ENCODE results near the gene RCSD1. TPM values are rescaled to one million over a fixed set of nuclear protein-coding genes. Genes with fewer than 3 reads are reported as not detected.

Gene RCSD1
- total and polyA plus RNA-seq, 2 of the 4 experiments (the other 2 are of a cell fraction), result 0.03 TPM; not detected in 1

- Histone ChIP-seq H3K27me3 (ENCODE audit: control insufficient read depth, insufficient read depth, low read length) (peaks cover 20% of the 10 kb centered on the region), H2AK5ac (ENCODE audit: low read depth, low read length) (no peak overlapping the region), H4K5ac (ENCODE audit: low read depth, low read length) (no peak overlapping the region), H3K27ac (ENCODE audit: insufficient read depth, low read length) (no peak overlapping the region), H3K9me3 (ENCODE audit: control insufficient read depth, insufficient read depth, low read length) (no peaks in the 10 kb centered on the region), H3K36me3 (ENCODE audit: control insufficient read depth, insufficient read depth, low read length) (no peaks in the 10 kb centered on the region), H3K14ac (replicated peaks; ENCODE audit: low read depth, low read length) (no peak overlapping the region), H4K91ac (ENCODE audit: insufficient read depth, low read depth, low read length) (no peak overlapping the region), H3K4me1 (ENCODE audit: control insufficient read depth, insufficient read depth, low read length) (no peaks in the 10 kb centered on the region), H3K18ac (ENCODE audit: low read depth, low read length) (no peak overlapping the region), H2BK5ac (ENCODE audit: low read depth, low read length, poor library complexity, severe bottlenecking) (no peak overlapping the region), H3K4ac (ENCODE audit: low read depth, low read length) (no peak overlapping the region), H3K9me1 (ENCODE audit: insufficient read depth, low read length) (no peaks in the 10 kb centered on the region), H4K8ac (ENCODE audit: low read depth in 2 of 2, low read length in 2 of 2) (no peak overlapping the region), H2BK120ac (ENCODE audit: low read depth, low read length) (no peak overlapping the region), H3K4me2 (ENCODE audit: low read depth, low read length) (no peak overlapping the region), H3K79me1 (ENCODE audit: low read depth in 1 of 2, low read length in 2 of 2) (no peaks in the 10 kb centered on the region), H3K56ac (ENCODE audit: extremely low read depth, insufficient read depth, low read length) (no peak overlapping the region), H4K20me1 (ENCODE audit: insufficient read depth, low read length) (no peaks in the 10 kb centered on the region), H3K23ac (ENCODE audit: low read depth, low read length) (no peak overlapping the region), H3K9ac (ENCODE audit: low read depth, low read length) (no peak overlapping the region), H2BK20ac (ENCODE audit: low read depth, low read length) (no peak overlapping the region), H2BK15ac (ENCODE audit: low read depth, low read length) (no peak overlapping the region), H2AFZ (replicated peaks; ENCODE audit: low read length, poor library complexity) (no peak overlapping the region), H3K4me3 (ENCODE audit: insufficient read depth, low read depth, low read length) (no peak overlapping the region), H2AK9ac (replicated peaks; ENCODE audit: low read depth, low read length, poor library complexity) (no peak overlapping the region)
- in situ Hi-C loops (cut with MboI; ENCODE audit: low sequenced_read_pairs), result no loop called here
- POLR2A ChIA-PET (ENCODE audit: unreplicated experiment), result interaction anchor here (0.6 to 0.7 kb wide), 2 partner anchors 486 to 1186 kb away, joined by 10 to 12 read pairs; no protein-coding TSS in a partner anchor
- TF ChIP-seq BHLHE40 (IDR thresholded peaks at IDR 0.05; ENCODE audit: low read depth, low read length), result no peak
- TF ChIP-seq SMC3 (IDR thresholded peaks at IDR 0.05; ENCODE audit: low read depth, low read length), result no peak
- no peak for TF ChIP-seq ELK1 (IDR thresholded peaks at IDR 0.05; ENCODE audit: borderline replicate concordance, low read depth, low read length)
- no peak for TF ChIP-seq NFE2L2 (IDR thresholded peaks at IDR 0.05; ENCODE audit: low read depth, low read length)
- no peak for TF ChIP-seq CTCF (conservative IDR thresholded peaks at IDR 0.05; ENCODE audit: low read depth, low read length)
- TF ChIP-seq RFX5 (IDR thresholded peaks at IDR 0.05; ENCODE audit: low read depth, low read length), result no peak
- TF ChIP-seq RAD21 (IDR thresholded peaks at IDR 0.05; ENCODE audit: low read length), result no peak
- TF ChIP-seq CHD1 (IDR thresholded peaks at IDR 0.05; ENCODE audit: low read depth, low read length), result no peak
- 60% methylated on average over 7 of the region's 15 CpGs; no CpG with 5 or more reads in 1 of the 2 experiments for WGBS, 2 experiments (ENCODE audit: extremely low coverage in 2 of 2, insufficient read length in 1 of 2)
- dilution Hi-C loops (cut with HindIII; ENCODE audit: low sequenced_read_pairs, unreplicated experiment), result no loop called here
- CTCF ChIA-PET, result no interaction called here
- no peak for DNase-seq
- intact Hi-C loops (cut with micrococcal nuclease), result no loop called here
- no TSS peak for BruUV-seq (replicated peaks)
- no peak for ATAC-seq (ENCODE audit: low read depth)
Measured at GRCh38 chr1:167645625-167646414, 15.8 kb downstream of the RCSD1 start.

Measured in IMR-90 (cell line).